ENCODE data around the gene PGGT1B.

Gene PGGT1B

GRCh38 chr5:115274584-115274983 is 11.9 kb upstream of the PGGT1B start:
- Histone ChIP-seq H3K9ac (ENCODE audit: low read length) (no peak overlapping the region), H3K36me3 (ENCODE audit: control insufficient read depth in 1 of 2, insufficient read depth in 2 of 2, low read length in 2 of 2) (no peaks in the 10 kb centered on the region), H3K4me1 (ENCODE audit: control insufficient read depth in 1 of 2, insufficient read depth in 2 of 2, low read length in 2 of 2) (no peaks in the 10 kb centered on the region), H3K14ac (ENCODE audit: low read length) (no peak overlapping the region), H3K27me3 (ENCODE audit: insufficient read depth, low read length) (no peaks in the 10 kb centered on the region), H2BK12ac (ENCODE audit: low read length) (no peak overlapping the region), H3K79me1 (ENCODE audit: low read length) (no peaks in the 10 kb centered on the region), H3K4me3 (ENCODE audit: low read depth, low read length) (no peak overlapping the region), H2AK5ac (ENCODE audit: low read length) (no peak overlapping the region), H3K18ac (ENCODE audit: low read length) (no peak overlapping the region), H3K27ac (ENCODE audit: low read depth, low read length) (no peak overlapping the region), H3K9me3 (ENCODE audit: insufficient read depth, low read depth, low read length) (no peaks in the 10 kb centered on the region), H4K91ac (ENCODE audit: low read depth, low read length) (no peak overlapping the region), H2BK120ac (ENCODE audit: insufficient read depth, low read length, poor library complexity) (no peak overlapping the region), H2BK5ac (ENCODE audit: low read depth, low read length, poor library complexity) (no peak overlapping the region), H4K12ac (ENCODE audit: low read depth, low read length) (no peak overlapping the region), H3K79me2 (ENCODE audit: control insufficient read depth, insufficient read depth, low read length, poor library complexity) (no peaks in the 10 kb centered on the region), H4K8ac (ENCODE audit: low read depth, low read length) (no peak overlapping the region), H2AFZ (ENCODE audit: insufficient read depth, low read length, poor library complexity) (no peak overlapping the region), H3K4ac (ENCODE audit: low read depth, low read length) (no peak overlapping the region), H3K4me2 (ENCODE audit: low read length) (no peak overlapping the region), H3K23ac (ENCODE audit: low read length) (no peak overlapping the region)
- no peak for DNase-seq
- WGBS (ENCODE audit: extremely low coverage, insufficient coverage, insufficient read length), result no CpG with 5 or more reads among the region's 3 CpGs

- Histone ChIP-seq H3K36me3 (ENCODE audit: control insufficient read depth in 1 of 2, insufficient read depth in 2 of 2, low read length in 2 of 2) (no peaks in the 10 kb centered on the region), H3K23ac (ENCODE audit: low read length) (no peak overlapping the region), H3K14ac (ENCODE audit: low read length) (no peak overlapping the region), H2AK5ac (ENCODE audit: low read length) (no peak overlapping the region), H4K12ac (ENCODE audit: low read depth, low read length) (no peak overlapping the region), H3K27ac (ENCODE audit: low read depth, low read length) (no peak overlapping the region), H3K27me3 (ENCODE audit: insufficient read depth, low read length) (no peaks in the 10 kb centered on the region), H2BK5ac (ENCODE audit: low read depth, low read length, poor library complexity) (no peak overlapping the region), H3K79me2 (ENCODE audit: control insufficient read depth, insufficient read depth, low read length, poor library complexity) (no peaks in the 10 kb centered on the region), H3K4me1 (ENCODE audit: control insufficient read depth in 1 of 2, insufficient read depth in 2 of 2, low read length in 2 of 2) (no peaks in the 10 kb centered on the region), H3K9me3 (ENCODE audit: insufficient read depth, low read depth, low read length) (no peaks in the 10 kb centered on the region), H2BK12ac (ENCODE audit: low read length) (no peak overlapping the region), H3K9ac (ENCODE audit: low read length) (no peak overlapping the region), H3K4me2 (ENCODE audit: low read length) (no peak overlapping the region), H2BK120ac (ENCODE audit: insufficient read depth, low read length, poor library complexity) (no peak overlapping the region), H3K18ac (ENCODE audit: low read length) (no peak overlapping the region), H4K91ac (ENCODE audit: low read depth, low read length) (no peak overlapping the region), H3K4ac (ENCODE audit: low read depth, low read length) (no peak overlapping the region), H2AFZ (ENCODE audit: insufficient read depth, low read length, poor library complexity) (no peak overlapping the region), H3K79me1 (ENCODE audit: low read length) (no peaks in the 10 kb centered on the region), H3K4me3 (ENCODE audit: low read depth, low read length) (no peak overlapping the region), H4K8ac (ENCODE audit: low read depth, low read length) (no peak overlapping the region)
- DNase-seq, result no peak
- WGBS (ENCODE audit: extremely low coverage, insufficient coverage, insufficient read length), result no CpG with 5 or more reads among the region's 3 CpGs
These were observed 9.8 kb upstream of the PGGT1B start for GRCh38 chr5:115272297-115272958.

- no peak overlapping the region for H2BK120ac ChIP-seq (ENCODE audit: insufficient read depth, low read length, poor library complexity)
- WGBS (ENCODE audit: extremely low coverage, insufficient coverage, insufficient read length), result no CpG with 5 or more reads among the region's 6 CpGs
- H2BK12ac ChIP-seq (ENCODE audit: low read length), result no peak overlapping the region
- H4K8ac ChIP-seq (ENCODE audit: low read depth, low read length), result no peak overlapping the region
- no peaks in the 10 kb centered on the region for H3K36me3 ChIP-seq (ENCODE audit: control insufficient read depth in 1 of 2, insufficient read depth in 2 of 2, low read length in 2 of 2)
- no peaks in the 10 kb centered on the region for H3K4me1 ChIP-seq (ENCODE audit: control insufficient read depth in 1 of 2, insufficient read depth in 2 of 2, low read length in 2 of 2)
- no peak overlapping the region for H3K4me3 ChIP-seq (ENCODE audit: low read depth, low read length)
- no peak for DNase-seq
- H3K79me2 ChIP-seq (ENCODE audit: control insufficient read depth, insufficient read depth, low read length, poor library complexity), result no peaks in the 10 kb centered on the region
- no peak overlapping the region for H3K4me2 ChIP-seq (ENCODE audit: low read length)
- no peak overlapping the region for H3K14ac ChIP-seq (ENCODE audit: low read length)
- H2AK5ac ChIP-seq (ENCODE audit: low read length), result no peak overlapping the region
- H3K23ac ChIP-seq (ENCODE audit: low read length), result no peak overlapping the region
- no peak overlapping the region for H4K91ac ChIP-seq (ENCODE audit: low read depth, low read length)
- no peak overlapping the region for H2AFZ ChIP-seq (ENCODE audit: insufficient read depth, low read length, poor library complexity)
- H3K9me3 ChIP-seq (ENCODE audit: insufficient read depth, low read depth, low read length), result no peaks in the 10 kb centered on the region
- no peak overlapping the region for H3K9ac ChIP-seq (ENCODE audit: low read length)
- H3K4ac ChIP-seq (ENCODE audit: low read depth, low read length), result no peak overlapping the region
- no peak overlapping the region for H3K27ac ChIP-seq (ENCODE audit: low read depth, low read length)
- H3K27me3 ChIP-seq (ENCODE audit: insufficient read depth, low read length), result no peaks in the 10 kb centered on the region
- H3K79me1 ChIP-seq (ENCODE audit: low read length), result no peaks in the 10 kb centered on the region
- no peak overlapping the region for H4K12ac ChIP-seq (ENCODE audit: low read depth, low read length)
- H3K18ac ChIP-seq (ENCODE audit: low read length), result no peak overlapping the region
- no peak overlapping the region for H2BK5ac ChIP-seq (ENCODE audit: low read depth, low read length, poor library complexity)
These were observed 8.8 kb upstream of the PGGT1B start for GRCh38 chr5:115271295-115272050.

GRCh38 chr5:115267617-115268016 is 4.9 kb upstream of the PGGT1B start:
- Histone ChIP-seq H3K18ac (ENCODE audit: low read length) (no peak overlapping the region), H2AFZ (ENCODE audit: insufficient read depth, low read length, poor library complexity) (no peak overlapping the region), H2BK12ac (ENCODE audit: low read length) (no peak overlapping the region), H3K27me3 (ENCODE audit: insufficient read depth, low read length) (no peaks in the 10 kb centered on the region), H3K79me2 (ENCODE audit: control insufficient read depth, insufficient read depth, low read length, poor library complexity) (peaks cover 2% of the 10 kb centered on the region), H3K79me1 (ENCODE audit: low read length) (peaks cover 3% of the 10 kb centered on the region), H4K12ac (ENCODE audit: low read depth, low read length) (no peak overlapping the region), H4K91ac (ENCODE audit: low read depth, low read length) (no peak overlapping the region), H3K14ac (ENCODE audit: low read length) (no peak overlapping the region), H2BK5ac (ENCODE audit: low read depth, low read length, poor library complexity) (no peak overlapping the region), H3K4ac (ENCODE audit: low read depth, low read length) (no peak overlapping the region), H3K9me3 (ENCODE audit: insufficient read depth, low read depth, low read length) (no peaks in the 10 kb centered on the region), H3K9ac (ENCODE audit: low read length) (no peak overlapping the region), H3K27ac (ENCODE audit: low read depth, low read length) (no peak overlapping the region), H3K4me1 (ENCODE audit: control insufficient read depth in 1 of 2, insufficient read depth in 2 of 2, low read length in 2 of 2) (no peaks in the 10 kb centered on the region), H4K8ac (ENCODE audit: low read depth, low read length) (no peak overlapping the region), H3K4me3 (ENCODE audit: low read depth, low read length) (no peak overlapping the region), H3K4me2 (ENCODE audit: low read length) (no peak overlapping the region), H2AK5ac (ENCODE audit: low read length) (no peak overlapping the region), H3K23ac (ENCODE audit: low read length) (no peak overlapping the region), H2BK120ac (ENCODE audit: insufficient read depth, low read length, poor library complexity) (no peak overlapping the region), H3K36me3 (ENCODE audit: control insufficient read depth in 1 of 2, insufficient read depth in 2 of 2, low read length in 2 of 2) (no peaks in the 10 kb centered on the region)
- no peak for DNase-seq

All from trophoblast cell (in vitro differentiated cells and primary cell).